IMR-90 (cell line): ENCODE results near the gene HVCN1. TPM values are rescaled to one million over a fixed set of nuclear protein-coding genes. Genes with fewer than 3 reads are reported as not detected.

Experiments used
- ATAC-seq: fragments of 200-7000 bp; cut with Tn5 transposase; 2 replicates; pipeline ENCODE4 v1.9.1; 2020; ENCODE audit warnings: low read depth, mild to moderate bottlenecking, moderate library complexity
- BruUV-seq: library from RNA; stranded (reverse); fragments of 400-500 nt; replicated peaks from 2 replicates; lab custom pipeline; 2021; lab: Mats Ljungman, UMichigan
- CTCF ChIA-PET: fragments of 300-600 bp; formaldehyde crosslinking; extraction: SDS; loops from one replicate; lab custom pipeline; 2021; ENCODE audit warnings: antibody characterized with exemption; lab: Yijun Ruan, JAX
- POLR2A ChIA-PET: fragments of 300-600 bp; sonication (Branson Sonifier 250); formaldehyde crosslinking; loops from one replicate; lab custom pipeline; 2022; ENCODE audit warnings: antibody characterized with exemption; ENCODE audit not compliant: unreplicated experiment; lab: Charles Lee
- DNase-seq: peaks from one replicate; pipeline ENCODE4 v3.0.0; 2013
- H2AFZ ChIP-seq: replicated peaks from 2 replicates; pipeline ENCODE3; 2013; ENCODE audit warnings: low read length, mild to moderate bottlenecking; ENCODE audit not compliant: poor library complexity
- H2AK5ac ChIP-seq: 2 replicates; pipeline ENCODE4 v1.6.1; 2013; ENCODE audit warnings: low read depth, low read length, inconsistent platforms
- H2AK9ac ChIP-seq: replicated peaks from 2 replicates; pipeline ENCODE3; 2013; ENCODE audit warnings: mild to moderate bottlenecking, low read depth, low read length, moderate library complexity; ENCODE audit not compliant: poor library complexity
- H2BK120ac ChIP-seq: 2 replicates; pipeline ENCODE4 v1.6.1; 2013; ENCODE audit warnings: low read depth, low read length, inconsistent platforms
- H2BK15ac ChIP-seq: 3 replicates; pipeline ENCODE4 v1.6.1; 2013; ENCODE audit warnings: low read depth, low read length, inconsistent platforms
- H2BK20ac ChIP-seq: 2 replicates; pipeline ENCODE4 v1.6.1; 2013; ENCODE audit warnings: low read depth, mild to moderate bottlenecking, inconsistent platforms, low read length, moderate library complexity
- H2BK5ac ChIP-seq: 2 replicates; pipeline ENCODE4 v1.6.1; 2013; ENCODE audit warnings: mild to moderate bottlenecking, low read depth, low read length, inconsistent platforms; ENCODE audit not compliant: poor library complexity, severe bottlenecking
- H3K14ac ChIP-seq: replicated peaks from 2 replicates; pipeline ENCODE4 v1.6.1; 2013; ENCODE audit warnings: low read depth, low read length, inconsistent platforms
- H3K18ac ChIP-seq: 2 replicates; pipeline ENCODE4 v1.6.1; 2013; ENCODE audit warnings: low read depth, low read length, control low read depth
- H3K23ac ChIP-seq: 2 replicates; pipeline ENCODE4 v1.6.1; 2013; ENCODE audit warnings: low read depth, low read length, inconsistent platforms
- H3K27ac ChIP-seq: 2 replicates; pipeline ENCODE4 v1.5.1; 2013; ENCODE audit warnings: mild to moderate bottlenecking, control low read depth, low read length; ENCODE audit not compliant: insufficient read depth
- H3K27me3 ChIP-seq: 2 replicates; pipeline ENCODE4 v1.6.1; 2013; ENCODE audit warnings: low read length; ENCODE audit not compliant: control insufficient read depth, insufficient read depth
- H3K36me3 ChIP-seq: 2 replicates; pipeline ENCODE4 v1.6.1; 2013; ENCODE audit warnings: low read length, mixed read lengths; ENCODE audit not compliant: control insufficient read depth, insufficient read depth
- H3K4ac ChIP-seq: 2 replicates; pipeline ENCODE4 v1.6.1; 2013; ENCODE audit warnings: low read depth, low read length, inconsistent platforms
- H3K4me1 ChIP-seq: 2 replicates; pipeline ENCODE4 v1.6.1; 2013; ENCODE audit warnings: low read length, mixed read lengths; ENCODE audit not compliant: control insufficient read depth, insufficient read depth
- H3K4me2 ChIP-seq: 2 replicates; pipeline ENCODE4 v1.6.1; 2013; ENCODE audit warnings: low read depth, mild to moderate bottlenecking, control low read depth, low read length, moderate library complexity
- H3K4me3 ChIP-seq: 2 replicates; pipeline ENCODE4 v1.5.1; 2013; ENCODE audit warnings: low read depth, mild to moderate bottlenecking, control low read depth, low read length, moderate library complexity; ENCODE audit not compliant: insufficient read depth
- H3K56ac ChIP-seq: 2 replicates; pipeline ENCODE4 v1.6.1; 2013; ENCODE audit warnings: low read length, inconsistent platforms; ENCODE audit not compliant: insufficient read depth; ENCODE audit errors: extremely low read depth
- H3K79me1 ChIP-seq, 2 experiments: 2 replicates each; pipeline ENCODE4 v1.6.1; 2013; ENCODE audit warnings: low read length in 2 of 2, inconsistent platforms in 1 of 2, low read depth in 1 of 2
- H3K9ac ChIP-seq: 2 replicates; pipeline ENCODE4 v1.6.1; 2013; ENCODE audit warnings: low read depth, low read length, control low read depth
- H3K9me1 ChIP-seq: 2 replicates; pipeline ENCODE4 v1.6.1; 2013; ENCODE audit warnings: low read length, inconsistent platforms; ENCODE audit not compliant: insufficient read depth
- H3K9me3 ChIP-seq: 2 replicates; pipeline ENCODE4 v1.6.1; 2013; ENCODE audit warnings: low read length; ENCODE audit not compliant: control insufficient read depth, insufficient read depth
- H4K20me1 ChIP-seq: 2 replicates; pipeline ENCODE4 v1.6.1; 2013; ENCODE audit warnings: low read length, inconsistent platforms; ENCODE audit not compliant: insufficient read depth
- H4K5ac ChIP-seq: 2 replicates; pipeline ENCODE4 v1.6.1; 2013; ENCODE audit warnings: mild to moderate bottlenecking, low read depth, low read length, control low read depth
- H4K8ac ChIP-seq, 2 experiments: 2 replicates each; pipeline ENCODE4 v1.6.1; 2013; ENCODE audit warnings: low read depth in 2 of 2, low read length in 2 of 2, control low read depth in 1 of 2, inconsistent platforms in 1 of 2
- H4K91ac ChIP-seq: 2 replicates; pipeline ENCODE4 v1.6.1; 2013; ENCODE audit warnings: low read depth, low read length, inconsistent platforms; ENCODE audit not compliant: insufficient read depth
- BHLHE40 ChIP-seq: fragments of 150-350 bp; IDR thresholded peaks from 2 replicates; pipeline ENCODE4 v1.6.1; 2016; ENCODE audit warnings: mild to moderate bottlenecking, low read depth, low read length
- CEBPB ChIP-seq: IDR thresholded peaks from 2 replicates; pipeline ENCODE4 v1.6.1; 2012; ENCODE audit warnings: low read depth, low read length, improper control_type of control experiment
- CTCF ChIP-seq: conservative IDR thresholded peaks from 2 replicates; pipeline ENCODE4 v1.5.1; 2012; ENCODE audit warnings: mild to moderate bottlenecking, low read depth, low read length, improper control_type of control experiment
- ELK1 ChIP-seq: fragments of 150-350 bp; IDR thresholded peaks from 2 replicates; pipeline ENCODE4 v1.6.1; 2016; ENCODE audit warnings: low read depth, mild to moderate bottlenecking, low read length, moderate library complexity, borderline replicate concordance
- FOS ChIP-seq: fragments of 150-350 bp; IDR thresholded peaks from 2 replicates; pipeline ENCODE4 v1.6.1; 2016; ENCODE audit warnings: low read depth, low read length
- MAFK ChIP-seq: IDR thresholded peaks from 2 replicates; pipeline ENCODE4 v1.6.1; 2012; ENCODE audit warnings: low read depth, low read length, improper control_type of control experiment
- MAZ ChIP-seq: IDR thresholded peaks from 2 replicates; pipeline ENCODE4 v1.6.1; 2012; ENCODE audit warnings: low read depth, mild to moderate bottlenecking, low read length, improper control_type of control experiment, moderate library complexity, borderline replicate concordance
- MXI1 ChIP-seq: IDR thresholded peaks from 2 replicates; pipeline ENCODE4 v1.6.1; 2012; ENCODE audit warnings: low read depth, mild to moderate bottlenecking, low read length, moderate library complexity, borderline replicate concordance
- NFE2L2 ChIP-seq: fragments of 150-350 bp; IDR thresholded peaks from 2 replicates; pipeline ENCODE4 v1.6.1; 2016; ENCODE audit warnings: low read depth, mild to moderate bottlenecking, low read length
- POLR2A ChIP-seq: IDR thresholded peaks from 2 replicates; pipeline ENCODE4 v1.6.1; 2012; ENCODE audit warnings: mild to moderate bottlenecking, low read depth, low read length
- RAD21 ChIP-seq: IDR thresholded peaks from 2 replicates; pipeline ENCODE4 v1.6.1; 2012; ENCODE audit warnings: low read length, improper control_type of control experiment
- RCOR1 ChIP-seq: IDR thresholded peaks from 2 replicates; pipeline ENCODE4 v1.6.1; 2012; ENCODE audit warnings: mild to moderate bottlenecking, low read length, improper control_type of control experiment; ENCODE audit not compliant: insufficient replicate concordance
- RFX5 ChIP-seq: IDR thresholded peaks from 2 replicates; pipeline ENCODE4 v1.8.0; 2012; ENCODE audit warnings: low read depth, mild to moderate bottlenecking, low read length, moderate library complexity
- SMC3 ChIP-seq: fragments of 150-350 bp; IDR thresholded peaks from 2 replicates; pipeline ENCODE4 v1.6.1; 2016; ENCODE audit warnings: low read depth, mild to moderate bottlenecking, antibody characterized with exemption, low read length, moderate library complexity
- USF2 ChIP-seq: fragments of 150-350 bp; IDR thresholded peaks from 2 replicates; pipeline ENCODE4 v1.6.1; 2017; ENCODE audit warnings: mild to moderate bottlenecking, antibody characterized with exemption, low read length, low read depth
- WGBS, 2 experiments: methylation state at CpG; one replicate each; pipeline versions ENCODE4 v1.1.5 to v1.1.7; 2013; ENCODE audit warnings: missing lambda C conversion rate in 2 of 2; ENCODE audit not compliant: insufficient read length in 1 of 2; ENCODE audit errors: extremely low coverage in 2 of 2; 5-methylcytosine and 5-hydroxymethylcytosine counted together
- dilution Hi-C: fragments of 300-500 bp; cut with HindIII; formaldehyde crosslinking; loops from one replicate; pipeline ENCODE4 v1.14.3; 2018; ENCODE audit warnings: low sequenced_read_pairs; ENCODE audit not compliant: unreplicated experiment
- in situ Hi-C: fragments of 300-500 bp; cut with MboI; formaldehyde crosslinking; loops from 3 replicates; pipeline ENCODE4 v1.14.3; 2019; ENCODE audit warnings: low sequenced_read_pairs, inconsistent platforms, mixed read lengths
- intact Hi-C: fragments of 100-400 bp; cut with micrococcal nuclease; formaldehyde crosslinking; loops from 2 replicates; pipeline ENCODE4 v1.10.0; 2022
- polyA plus RNA-seq, 3 experiments: library from polyadenylated mRNA; depleted of rRNA; stranded (reverse); fragments of >200 nt; gene quantifications; 2 replicates each; pipeline ENCODE4 v1.2.3, GENCODE V29; 2012; ENCODE audit warnings: low replicate concordance in 1 of 3
- total RNA-seq: library from RNA; depleted of rRNA; stranded (reverse); fragments of >200 nt; gene quantifications from 2 replicates; pipeline ENCODE4 v1.2.3, GENCODE V29; 2012

Gene HVCN1
- total and polyA plus RNA-seq, 2 of the 4 experiments (the other 2 are of a cell fraction), result 1.9 to 2.0 TPM

GRCh38 chr12:110717037-110717436 is 28.1 kb upstream of the HVCN1 start:
- Histone ChIP-seq H3K4ac (no peak overlapping the region), H3K14ac (no peak overlapping the region), H3K18ac (no peak overlapping the region), H4K20me1 (peaks cover 11% of the 10 kb centered on the region; the same call in 1 of the 2 replicates), H3K23ac (no peak overlapping the region), H3K9me1 (peaks cover 12% of the 10 kb centered on the region; the same call in 1 of the 2 replicates), H3K79me1 (peaks cover 0 to 8% of the 10 kb centered on the region in 2 experiments; a peak in 2 of 4 replicates), H2AK5ac (no peak overlapping the region), H2BK15ac (no peak overlapping the region), H4K8ac (no peak overlapping the region), H2BK120ac (no peak overlapping the region), H3K9ac (no peak overlapping the region), H4K5ac (no peak overlapping the region), H3K27me3 (no peaks in the 10 kb centered on the region), H3K4me3 (no peak overlapping the region), H3K4me2 (no peak overlapping the region), H2AK9ac (no peak overlapping the region), H4K91ac (no peak overlapping the region), H3K56ac (no peak overlapping the region), H3K36me3 (peaks cover 25% of the 10 kb centered on the region), H3K27ac (no peak overlapping the region), H3K4me1 (no peaks in the 10 kb centered on the region), H2AFZ (no peak overlapping the region), H2BK20ac (no peak overlapping the region), H3K9me3 (no peaks in the 10 kb centered on the region), H2BK5ac (no peak overlapping the region)
- dilution Hi-C loops (no loop called here), in situ Hi-C loops (no loop called here), intact Hi-C loops (no loop called here)
- WGBS, 2 experiments, result 83% methylated on average over 1 of the region's 3 CpGs; no CpG with 5 or more reads in 1 of the 2 experiments
- no peak for DNase-seq
- BruUV-seq, result no TSS peak
- no peak for TF ChIP-seq MAZ
- TF ChIP-seq MXI1, result no peak
- TF ChIP-seq NFE2L2, result no peak
- TF ChIP-seq MAFK, result no peak
- no peak for TF ChIP-seq BHLHE40
- TF ChIP-seq USF2, result no peak
- TF ChIP-seq CTCF, result no peak
- no peak for TF ChIP-seq CEBPB
- TF ChIP-seq RAD21, result no peak
- no peak for TF ChIP-seq RFX5
- no peak for TF ChIP-seq RCOR1
- TF ChIP-seq FOS, result no peak
- TF ChIP-seq POLR2A, result no peak
- TF ChIP-seq SMC3, result no peak
- no peak for TF ChIP-seq ELK1
- CTCF ChIA-PET, result no interaction called here
- ATAC-seq, result no peak
- POLR2A ChIA-PET, result no interaction called here
